GM19238 (cell line): ENCODE results near the gene EPHA8.

Source experiments
- DNase-seq: peaks from one replicate; pipeline ENCODE4 v3.0.0; 2011; ENCODE audit warnings: low spot score; ENCODE audit not compliant: insufficient read length

Gene EPHA8

GRCh38 chr1:22563671-22564602, 648 bp downstream of the EPHA8 start:
- DNase-seq = no peak

GRCh38 chr1:22566161-22566560, 2.9 kb downstream of the EPHA8 start:
- DNase-seq = no peak

- no peak for DNase-seq
Observed at GRCh38 chr1:22567197-22567596, 3.9 kb downstream of the EPHA8 start.

GRCh38 chr1:22567994-22568393, 4.7 kb downstream of the EPHA8 start:
- no peak for DNase-seq

- DNase-seq = no peak
Observed at GRCh38 chr1:22569269-22569668, 6.0 kb downstream of the EPHA8 start.

GRCh38 chr1:22570140-22570909, 7.0 kb downstream of the EPHA8 start:
- no peak for DNase-seq

GRCh38 chr1:22572818-22573217, 9.5 kb downstream of the EPHA8 start:
- no peak for DNase-seq

GRCh38 chr1:22573237-22573636, 9.9 kb downstream of the EPHA8 start:
- DNase-seq = no peak

GRCh38 chr1:22575532-22576149, 12.4 kb downstream of the EPHA8 start:
- DNase-seq = no peak

GRCh38 chr1:22576150-22576544, 12.9 kb downstream of the EPHA8 start:
- no peak for DNase-seq

GRCh38 chr1:22576617-22577016, 13.3 kb downstream of the EPHA8 start:
- no peak for DNase-seq

GRCh38 chr1:22578732-22579361, 15.6 kb downstream of the EPHA8 start:
- DNase-seq = no peak

- DNase-seq = no peak
Observed at GRCh38 chr1:22579541-22580155, 16.4 kb downstream of the EPHA8 start.

- no peak for DNase-seq
Observed at GRCh38 chr1:22582661-22583635, 19.7 kb downstream of the EPHA8 start.

- no peak for DNase-seq
Observed at GRCh38 chr1:22584001-22584562, 20.8 kb downstream of the EPHA8 start.

- no peak for DNase-seq
Observed at GRCh38 chr1:22584970-22585369, 21.7 kb downstream of the EPHA8 start.

GRCh38 chr1:22585471-22585870, 22.2 kb downstream of the EPHA8 start:
- no peak for DNase-seq

- no peak for DNase-seq
Observed at GRCh38 chr1:22586356-22587130, 23.3 kb downstream of the EPHA8 start.

- DNase-seq = no peak
Observed at GRCh38 chr1:22587247-22587646, 24.0 kb downstream of the EPHA8 start.
